GM21447 (cell line): ENCODE data around the gene ZFAND6.

ENCODE experiments used
- ATAC-seq: cut with Tn5 transposase; IDR thresholded peaks from one replicate; pipeline ENCODE4 v1.9.1; 2021; ENCODE audit not compliant: unreplicated experiment

The ZFAND6 gene

GRCh38 chr15:80049046-80049445, 10.4 kb upstream of the ZFAND6 start:
- no peak for ATAC-seq

GRCh38 chr15:80052597-80053304, 6.7 kb upstream of the ZFAND6 start:
- no peak for ATAC-seq

GRCh38 chr15:80055933-80056332, 3.5 kb upstream of the ZFAND6 start:
- no peak for ATAC-seq

- ATAC-seq: no peak
These were observed 1.4 kb upstream of the ZFAND6 start for GRCh38 chr15:80058044-80058443.

- peak; percentile 39 for ATAC-seq
These were observed 395 bp downstream of the ZFAND6 start for GRCh38 chr15:80059786-80060355.

- no peak for ATAC-seq
These were observed 1.0 kb downstream of the ZFAND6 start for GRCh38 chr15:80060356-80061006.

- ATAC-seq: no peak
These were observed 2.1 kb downstream of the ZFAND6 start for GRCh38 chr15:80061582-80061981.

- no peak for ATAC-seq
These were observed 7.4 kb downstream of the ZFAND6 start for GRCh38 chr15:80066912-80067311.

GRCh38 chr15:80068578-80068977, 9.1 kb downstream of the ZFAND6 start:
- no peak for ATAC-seq

- ATAC-seq: no peak
These were observed 11.4 kb downstream of the ZFAND6 start for GRCh38 chr15:80070840-80071239.

GRCh38 chr15:80071652-80072051, 12.2 kb downstream of the ZFAND6 start:
- ATAC-seq: no peak

GRCh38 chr15:80072285-80072994, 13.0 kb downstream of the ZFAND6 start:
- peak; percentile 90 for ATAC-seq

- ATAC-seq: no peak
These were observed 13.7 kb downstream of the ZFAND6 start for GRCh38 chr15:80073197-80073596.

GRCh38 chr15:80076321-80077318, 17.1 kb downstream of the ZFAND6 start:
- no peak for ATAC-seq

- no peak for ATAC-seq
These were observed 21.9 kb downstream of the ZFAND6 start for GRCh38 chr15:80081390-80081789.

GRCh38 chr15:80087104-80087503, 27.6 kb downstream of the ZFAND6 start:
- ATAC-seq: no peak

GRCh38 chr15:80090041-80090440, 30.6 kb downstream of the ZFAND6 start:
- ATAC-seq: no peak

GRCh38 chr15:80090879-80091503, 31.5 kb downstream of the ZFAND6 start:
- ATAC-seq: no peak

GRCh38 chr15:80093854-80094418, 34.5 kb downstream of the ZFAND6 start:
- no peak for ATAC-seq

- no peak for ATAC-seq
These were observed 36.0 kb downstream of the ZFAND6 start for GRCh38 chr15:80095511-80095910.
